ENCODE results near the gene MARVELD1.

GRCh38 chr10:97673736-97674525, 39.6 kb upstream of the MARVELD1 start:
- TF ChIP-seq POLR2AphosphoS5 (IDR thresholded peaks at IDR 0.05) (no peak), CTCF (IDR thresholded peaks at IDR 0.05) (no peak), POLR2A (IDR thresholded peaks at IDR 0.05) (no peak), EP300 (IDR thresholded peaks at IDR 0.05; ENCODE audit: low read depth) (no peak)
